HG02852 (cell line): ENCODE measurements around the gene DNAAF1.
"Not testable (repeated sequence)": the region's sequence is repeated elsewhere in the genome, so short reads cannot be mapped to it uniquely, and the experiment has no call there.

ENCODE experiments used
- ATAC-seq: cut with Tn5 transposase; IDR thresholded peaks from one replicate; pipeline ENCODE4 v1.9.1; 2021; ENCODE audit warnings: mild to moderate bottlenecking, moderate library complexity; ENCODE audit not compliant: unreplicated experiment

DNAAF1 gene

GRCh38 chr16:84205123-84205522 is 60.0 kb downstream of the DNAAF1 start:
- not testable (repeated sequence) for ATAC-seq

- no peak for ATAC-seq
These were observed 61.0 kb downstream of the DNAAF1 start for GRCh38 chr16:84205976-84206691.

GRCh38 chr16:84207251-84207650 is 62.1 kb downstream of the DNAAF1 start:
- ATAC-seq: no peak

DNA sequence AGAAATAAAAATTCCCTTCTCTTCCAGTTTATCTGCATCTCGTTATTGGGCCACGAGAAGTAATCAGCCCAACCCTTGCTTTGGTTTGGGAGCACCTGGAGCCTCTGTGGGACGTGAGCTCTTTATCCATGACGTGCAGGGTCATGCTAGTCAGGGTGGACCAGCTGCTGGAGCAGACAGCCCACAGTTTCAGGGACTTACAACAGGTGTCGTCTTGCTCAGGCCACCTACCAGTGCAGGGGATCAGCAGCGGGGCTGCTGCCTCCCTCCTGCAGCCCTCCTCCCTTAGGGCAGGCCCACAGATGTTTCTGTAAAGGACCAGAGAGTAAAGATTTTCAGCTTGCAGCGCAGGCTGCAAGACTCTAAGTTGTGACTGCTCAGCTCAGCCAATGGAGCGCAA is 62.8 kb downstream of the DNAAF1 start:
- no peak for ATAC-seq

- no peak for ATAC-seq
These were observed 64.9 kb downstream of the DNAAF1 start for GRCh38 chr16:84209989-84210388.

DNA sequence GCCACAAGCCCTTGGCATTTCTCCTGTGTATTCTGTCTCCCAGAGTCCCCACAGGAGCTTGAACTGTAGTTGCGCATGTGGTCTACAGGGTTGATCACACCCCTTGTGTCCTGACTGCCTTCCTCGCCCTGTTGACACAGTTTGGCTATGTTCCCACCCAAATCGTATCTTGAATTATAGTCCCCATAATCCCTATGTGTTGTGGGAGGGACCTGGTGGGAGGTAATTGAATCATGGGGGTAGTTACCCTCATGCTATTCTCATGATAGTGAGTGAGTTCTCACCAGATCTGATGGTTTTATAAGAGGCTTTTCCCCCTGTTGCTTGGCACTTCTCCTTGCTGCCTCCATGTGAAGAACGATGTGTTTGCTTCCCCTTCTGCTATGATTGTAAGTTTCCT is 67.0 kb downstream of the DNAAF1 start:
- ATAC-seq: no peak

- ATAC-seq: no peak
These were observed 67.5 kb downstream of the DNAAF1 start for GRCh38 chr16:84212631-84213030.

DNA sequence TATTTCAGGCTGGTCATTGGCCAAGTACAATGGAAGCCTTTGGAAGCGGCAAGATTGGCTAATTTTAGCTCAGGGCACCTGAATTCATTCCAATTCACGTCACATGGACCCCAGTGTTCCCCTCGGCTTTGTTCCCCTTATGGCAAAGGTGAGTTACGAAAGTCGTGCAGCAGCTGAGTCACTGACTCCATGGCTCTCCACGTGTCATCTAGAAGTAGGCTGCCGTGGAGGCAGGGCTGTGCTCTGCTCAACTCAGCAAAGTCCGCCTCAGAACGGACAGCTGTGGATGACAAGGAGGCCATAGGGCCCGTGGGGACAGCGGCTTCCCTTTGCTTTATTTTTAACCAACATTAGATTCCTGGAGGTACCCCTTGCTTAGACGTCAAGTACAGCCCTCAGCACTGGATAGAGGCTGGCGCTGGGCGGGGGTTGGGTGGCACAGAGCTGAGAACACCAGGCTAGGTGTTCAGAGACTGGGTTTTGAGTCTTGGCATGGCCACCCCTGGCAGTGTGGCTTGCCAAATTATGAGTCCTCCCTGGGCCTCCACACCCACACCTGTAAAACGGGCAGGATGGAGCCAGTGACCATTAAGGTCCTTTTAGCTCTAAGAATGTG is 69.5 kb downstream of the DNAAF1 start:
- no peak for ATAC-seq

DNA sequence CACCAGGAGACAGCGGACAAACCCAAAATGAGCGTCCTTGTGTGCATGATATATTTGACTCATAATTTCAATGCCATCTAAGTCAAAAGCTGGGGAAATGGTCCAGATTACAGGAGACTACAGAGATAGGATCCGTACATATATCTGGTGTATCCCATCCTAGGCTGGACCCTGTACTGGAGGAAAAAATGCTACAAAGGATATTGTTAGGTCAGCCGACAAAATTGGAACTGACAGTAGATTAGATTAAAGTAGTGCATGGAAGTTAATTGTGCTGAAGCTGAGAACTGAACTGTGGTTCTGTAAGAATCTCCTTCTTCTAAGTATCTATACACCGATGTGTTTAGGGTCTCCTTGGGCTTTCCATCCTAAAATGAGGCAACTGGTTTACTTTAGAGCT is 70.4 kb downstream of the DNAAF1 start:
- ATAC-seq: no peak

DNA sequence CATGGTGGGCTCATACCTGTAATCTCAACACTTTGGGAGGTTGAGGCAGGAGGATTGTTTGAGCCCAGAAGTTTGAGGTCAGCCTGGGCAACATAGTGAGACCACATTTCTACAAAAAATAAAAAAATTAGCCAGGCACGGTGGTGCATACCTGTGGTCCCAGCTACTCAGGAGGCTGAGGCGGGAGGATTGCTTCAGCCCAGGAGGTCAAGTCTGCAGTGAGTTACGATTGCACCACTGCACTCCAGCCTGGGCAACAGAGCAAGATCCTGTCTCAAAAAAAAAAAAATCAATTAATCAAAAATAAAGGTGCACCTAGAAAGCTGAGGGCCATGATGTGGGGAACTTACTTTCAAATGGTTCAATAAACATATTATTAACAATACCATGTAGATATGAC is 71.0 kb downstream of the DNAAF1 start:
- ATAC-seq: not testable (repeated sequence)

GRCh38 chr16:84218176-84218823 is 73.2 kb downstream of the DNAAF1 start:
- ATAC-seq: no peak

GRCh38 chr16:84218956-84219355 is 73.8 kb downstream of the DNAAF1 start:
- no peak for ATAC-seq

GRCh38 chr16:84220851-84221250 is 75.7 kb downstream of the DNAAF1 start:
- ATAC-seq: no peak

DNA sequence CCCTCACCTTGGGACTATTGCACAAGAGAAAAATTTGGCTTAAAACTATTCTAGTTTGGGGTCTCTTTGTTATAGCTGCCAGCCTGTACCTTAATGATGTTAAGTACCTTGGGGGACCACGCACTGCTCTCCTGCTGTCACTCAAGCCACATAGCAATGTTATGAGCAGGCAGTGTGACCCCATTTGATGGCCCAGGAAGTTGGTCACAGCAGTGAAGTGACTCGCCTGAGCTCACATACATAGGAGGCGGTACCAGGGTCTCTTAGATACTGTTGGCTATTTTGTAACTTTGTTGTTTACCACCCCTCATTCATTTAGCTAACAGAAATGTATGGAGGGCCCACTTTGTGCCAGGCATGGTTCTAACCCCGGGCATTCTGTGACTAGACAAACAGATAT is 78.3 kb downstream of the DNAAF1 start:
- no peak for ATAC-seq

DNA sequence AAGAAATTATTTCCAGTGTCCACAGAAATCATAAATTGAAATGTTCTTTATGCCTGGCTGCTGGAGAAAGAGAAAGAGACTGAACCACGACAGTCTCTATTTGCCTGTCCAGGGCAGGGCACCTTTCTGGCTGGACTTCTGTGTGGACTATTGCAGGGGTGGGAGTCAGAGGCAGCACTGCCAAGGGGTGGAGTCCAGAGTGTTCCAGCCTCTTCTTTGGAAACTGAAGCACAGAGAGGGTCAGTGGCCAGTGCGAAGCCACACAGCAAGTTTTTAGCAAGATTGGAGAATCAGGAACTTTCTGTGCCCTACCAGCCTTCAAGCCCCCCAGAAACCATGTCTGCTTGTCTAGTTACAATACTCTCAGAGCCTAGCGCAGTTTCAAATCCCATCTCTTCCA is 79.4 kb downstream of the DNAAF1 start:
- ATAC-seq: no peak

- ATAC-seq: no peak
These were observed 80.0 kb downstream of the DNAAF1 start for GRCh38 chr16:84225126-84225525.

GRCh38 chr16:84225571-84225970 is 80.5 kb downstream of the DNAAF1 start:
- ATAC-seq: no peak

DNA sequence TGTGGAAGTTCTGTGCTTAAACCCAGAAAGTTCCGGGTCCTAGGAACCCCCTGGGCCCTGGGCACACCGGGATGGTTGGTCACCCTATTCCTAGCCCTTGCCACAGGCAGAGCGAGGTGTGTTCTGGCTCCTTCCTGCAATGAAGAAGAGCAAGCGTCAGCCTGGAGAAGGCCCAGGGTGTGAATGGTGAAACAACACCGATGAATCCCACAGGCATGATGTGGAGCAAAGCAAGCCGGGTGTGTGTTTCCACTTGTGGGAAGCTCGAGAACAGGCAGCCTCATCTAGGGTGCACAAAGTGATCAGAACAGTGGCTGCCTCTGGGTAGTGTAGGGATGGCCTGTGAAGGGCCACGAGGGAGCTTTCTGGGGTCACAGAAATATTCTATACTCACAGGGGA is 80.9 kb downstream of the DNAAF1 start:
- no peak for ATAC-seq
